Stomach (tissue), 9 donors: ENCODE measurements around the gene NLRC3. TPM values are rescaled to one million over a fixed set of nuclear protein-coding genes. Genes with fewer than 3 reads are reported as not detected.
"Not testable (repeated sequence)": the region's sequence is repeated elsewhere in the genome, so short reads cannot be mapped to it uniquely, and the experiment has no call there.

Source experiments
- DNase-seq, 2 donors: peaks; one replicate each; pipeline versions ENCODE4 v3.0.0 to v3.0.0-alpha.2; 2013 to 2019
- H3K27ac ChIP-seq, 5 donors: fragments of 200-600 bp in 4 of 5; sonication (generic) in 4 of 5; one replicate each; pipeline ENCODE4 v1.5.1; 2013 to 2019; ENCODE audit warnings: mild to moderate bottlenecking in 1 of 5, moderate library complexity in 1 of 5
- H3K27me3 ChIP-seq, 3 donors: fragments of 200-600 bp; sonication (generic); one replicate each; pipeline ENCODE4 v1.5.1; 2017 to 2019; ENCODE audit warnings: mixed run types in 1 of 3
- H3K36me3 ChIP-seq, 4 donors: fragments of 200-600 bp; sonication (generic); 1 replicate in 3 of 4; 2 replicates in 1 of 4; pipeline ENCODE4 v1.5.1; 2016 to 2019
- H3K4me1 ChIP-seq, 4 donors: fragments of 200-600 bp; sonication (generic); one replicate each; pipeline ENCODE4 v1.5.1; 2016 to 2019
- H3K4me3 ChIP-seq, 4 donors: fragments of 200-600 bp; sonication (generic) in 3 of 4; one replicate each; pipeline ENCODE4 v1.5.1; 2016 to 2019; ENCODE audit warnings: mild to moderate bottlenecking in 1 of 4
- H3K9me3 ChIP-seq, 4 donors: fragments of 200-600 bp; sonication (generic); one replicate each; pipeline ENCODE4 v1.5.1; 2016 to 2019
- CTCF ChIP-seq, 7 experiments: fragments of 450-650 bp in 4 of 7; fragments of 200-600 bp in 3 of 7; sonication (generic) in 3 of 7; IDR thresholded peaks; one replicate each; pipeline ENCODE4 v1.5.1; 2016 to 2019; ENCODE audit warnings: antibody characterized with exemption in 7 of 7, control low read depth in 2 of 7, mild to moderate bottlenecking in 1 of 7
- EP300 ChIP-seq: sonication (generic); formaldehyde crosslinking; IDR thresholded peaks from one replicate; pipeline ENCODE4 v1.6.1; 2017; ENCODE audit warnings: antibody characterized with exemption
- POLR2A ChIP-seq, 4 donors: fragments of 450-650 bp; IDR thresholded peaks; one replicate each; pipeline ENCODE4 v1.6.1; 2016; ENCODE audit warnings: antibody characterized with exemption in 4 of 4, control low read depth in 2 of 4, mild to moderate bottlenecking in 1 of 4, moderate library complexity in 1 of 4
- POLR2AphosphoS5 ChIP-seq, 3 donors: sonication (generic); formaldehyde crosslinking; IDR thresholded peaks; one replicate each; pipeline ENCODE4 v1.6.1; 2016; ENCODE audit warnings: antibody characterized with exemption in 3 of 3
- WGBS, 5 donors: extraction: QIAGEN DNeasy Blood & Tissue Kit in 3 of 5; methylation state at CpG; one replicate each; pipeline versions ENCODE4 v1.1.5 to v1.1.7; 2013 to 2018; 5-methylcytosine and 5-hydroxymethylcytosine counted together
- intact Hi-C: fragments of 100-400 bp; cut with DNase I; formaldehyde crosslinking; loops from one replicate; pipeline ENCODE4 v1.15.1; 2023; ENCODE audit warnings: low total_unique reads
- polyA plus RNA-seq, 3 donors: library from polyadenylated mRNA; stranded (reverse); fragments of 200-250 nt; gene quantifications; one replicate each; pipeline ENCODE4 v1.2.3, GENCODE V29; 2013
- total RNA-seq, 5 donors: library from RNA; depleted of rRNA; stranded (reverse); fragments of >200 nt; gene quantifications; one replicate each; pipeline versions ENCODE4 v1.1.0 to v1.2.3, GENCODE V29; 2014 to 2016
- donor health status: healthy with polysubstance abuse.
- donor health status: Bipolar disorder and iron deficiency.
- donor health status: healthy.

NLRC3 gene
- total and polyA plus RNA-seq, 8 donors = 0.45 to 17.0 (median 1.7) TPM; not detected in 1

- 35 to 52% (median 41%) methylated on average over 14 of the region's 14 CpGs for WGBS, 5 donors
- intact Hi-C loops = no loop called here
- peaks cover 0 to 20% (median 8%) of the 10 kb centered on the region in 4 donors for H3K36me3 ChIP-seq
- TF ChIP-seq POLR2AphosphoS5 (IDR thresholded peaks at IDR 0.05) = peak in 1 of 3 donors; percentile 3
- no peak for TF ChIP-seq EP300
- no peak for TF ChIP-seq CTCF (IDR thresholded peaks at IDR 0.05)
- no peak for TF ChIP-seq POLR2A (IDR thresholded peaks at IDR 0.05)
- H3K27me3 ChIP-seq = no peaks in the 10 kb centered on the region
- peak in 1 of 2 donors; percentile 66 for DNase-seq
- H3K4me3 ChIP-seq = peak overlapping the region in 3 of 4 donors; percentile 90 to 99 (median 90)
- no peaks in the 10 kb centered on the region for H3K9me3 ChIP-seq
- peaks cover 21 to 41% (median 33%) of the 10 kb centered on the region in 4 donors for H3K4me1 ChIP-seq
- peak overlapping the region in 1 of 5 donors; percentile 90 for H3K27ac ChIP-seq
Observed at GRCh38 chr16:3609895-3610697, 32.9 kb upstream of the NLRC3 start.

GRCh38 chr16:3608976-3609375 is 31.8 kb upstream of the NLRC3 start:
- intact Hi-C loops, DNase-seq, H3K27me3 ChIP-seq, H3K9me3 ChIP-seq, H3K27ac ChIP-seq, H3K4me3 ChIP-seq: not testable (repeated sequence)
- peaks cover 0 to 25% (median 14%) of the 10 kb centered on the region in 4 donors for H3K36me3 ChIP-seq
- peaks cover 21 to 35% (median 28%) of the 10 kb centered on the region in 4 donors for H3K4me1 ChIP-seq
- 93 to 97% (median 95%) methylated on average over 13 of the region's 13 CpGs for WGBS, 5 donors

- H3K27me3 ChIP-seq = no peaks in the 10 kb centered on the region
- no peak for TF ChIP-seq POLR2A (IDR thresholded peaks at IDR 0.05)
- TF ChIP-seq EP300 = no peak
- TF ChIP-seq POLR2AphosphoS5 (IDR thresholded peaks at IDR 0.05) = no peak
- TF ChIP-seq CTCF (IDR thresholded peaks at IDR 0.05) = no peak
- intact Hi-C loops = no loop called here
- no peak overlapping the region for H3K27ac ChIP-seq
- WGBS, 5 donors = 83 to 91% (median 84%) methylated on average over 5 of the region's 5 CpGs
- peaks cover 9 to 34% (median 23%) of the 10 kb centered on the region in 4 donors for H3K36me3 ChIP-seq
- no peak for DNase-seq
- no peaks in the 10 kb centered on the region for H3K9me3 ChIP-seq
- peaks cover 19 to 27% (median 26%) of the 10 kb centered on the region in 4 donors for H3K4me1 ChIP-seq
- no peak overlapping the region for H3K4me3 ChIP-seq
Observed at GRCh38 chr16:3608069-3608468, 30.9 kb upstream of the NLRC3 start.

- TF ChIP-seq EP300 = no peak
- TF ChIP-seq CTCF (IDR thresholded peaks at IDR 0.05) = no peak
- no peak for TF ChIP-seq POLR2A (IDR thresholded peaks at IDR 0.05)
- no peak for TF ChIP-seq POLR2AphosphoS5 (IDR thresholded peaks at IDR 0.05)
- Histone ChIP-seq H3K36me3 (peaks cover 11 to 38% (median 27%) of the 10 kb centered on the region in 4 donors), H3K4me3 (no peak overlapping the region), H3K27ac (no peak overlapping the region), H3K27me3 (no peaks in the 10 kb centered on the region), H3K4me1 (peaks cover 14 to 23% (median 21%) of the 10 kb centered on the region in 4 donors), H3K9me3 (no peaks in the 10 kb centered on the region)
- no peak for DNase-seq
- WGBS, 5 donors = 82 to 93% (median 88%) methylated on average over 2 of the region's 2 CpGs
- intact Hi-C loops = no loop called here
Observed at GRCh38 chr16:3607634-3608033, 30.4 kb upstream of the NLRC3 start.

GRCh38 chr16:3607161-3607560 is 30.0 kb upstream of the NLRC3 start:
- DNase-seq = no peak
- H3K4me3 ChIP-seq = no peak overlapping the region
- WGBS, 5 donors = 87 to 93% (median 92%) methylated on average over 7 of the region's 7 CpGs
- H3K27me3 ChIP-seq = no peaks in the 10 kb centered on the region
- TF ChIP-seq CTCF (IDR thresholded peaks at IDR 0.05) (no peak), POLR2AphosphoS5 (IDR thresholded peaks at IDR 0.05) (no peak), EP300 (no peak)
- H3K36me3 ChIP-seq = peaks cover 11 to 43% (median 32%) of the 10 kb centered on the region in 4 donors
- intact Hi-C loops = no loop called here
- H3K27ac ChIP-seq = no peak overlapping the region
- H3K9me3 ChIP-seq = no peaks in the 10 kb centered on the region
- H3K4me1 ChIP-seq = peaks cover 10 to 18% (median 17%) of the 10 kb centered on the region in 4 donors
